PC-9 (cell line): ENCODE measurements around the gene CNGA4. TPM values are rescaled to one million over a fixed set of nuclear protein-coding genes. Genes with fewer than 3 reads are reported as not detected.

Source experiments
- BruUV-seq: library from RNA; stranded (reverse); fragments of 400-500 nt; replicated peaks from 2 replicates; lab custom pipeline; 2021; lab: Mats Ljungman, UMichigan
- CTCF ChIA-PET: fragments of 300-600 bp; sonication (Branson Sonifier 250); formaldehyde crosslinking; loops from one replicate; lab custom pipeline; 2022; ENCODE audit warnings: antibody characterized with exemption; lab: Charles Lee
- POLR2A ChIA-PET: fragments of 300-600 bp; sonication (Branson Sonifier 250); formaldehyde crosslinking; loops from one replicate; lab custom pipeline; 2022; ENCODE audit warnings: antibody characterized with exemption; ENCODE audit not compliant: unreplicated experiment; lab: Charles Lee
- DNase-seq, 2 experiments: peaks; one replicate each; pipeline versions ENCODE4 v3.0.0 to v3.0.0-alpha.2; 2015 to 2022; ENCODE audit warnings: mixed read lengths in 1 of 2
- H2AFZ ChIP-seq: fragments of 200-600 bp; sonication (generic); 2 replicates; pipeline ENCODE4 v1.8.1; 2017; ENCODE audit warnings: antibody characterized with exemption
- H3F3A ChIP-seq: fragments of 200-600 bp; sonication (generic); 2 replicates; pipeline ENCODE4 v1.8.1; 2017; ENCODE audit warnings: antibody characterized with exemption, mild to moderate bottlenecking, low read depth; ENCODE audit not compliant: insufficient read depth
- H3K27ac ChIP-seq: fragments of 200-600 bp; sonication (generic); 2 replicates; pipeline ENCODE4 v1.6.1; 2016; ENCODE audit warnings: mixed run types
- H3K27me3 ChIP-seq: fragments of 200-600 bp; sonication (generic); 2 replicates; pipeline ENCODE4 v1.6.1; 2016; ENCODE audit warnings: low read depth, mixed run types; ENCODE audit not compliant: insufficient read depth
- H3K36me3 ChIP-seq: fragments of 200-600 bp; sonication (generic); 2 replicates; pipeline ENCODE4 v1.6.1; 2016; ENCODE audit warnings: low read depth, mixed run types
- H3K4me1 ChIP-seq: fragments of 200-600 bp; sonication (generic); replicated peaks from 2 replicates; pipeline ENCODE4 v1.6.1; 2016; ENCODE audit warnings: mixed run types; ENCODE audit not compliant: insufficient read depth
- H3K4me2 ChIP-seq: fragments of 200-600 bp; sonication (generic); 2 replicates; pipeline ENCODE4 v1.6.1; 2017; ENCODE audit warnings: mixed run types
- H3K4me3 ChIP-seq: fragments of 200-600 bp; sonication (generic); 2 replicates; pipeline ENCODE4 v1.6.1; 2016; ENCODE audit warnings: mixed run types
- H3K79me2 ChIP-seq: fragments of 200-600 bp; sonication (generic); 2 replicates; pipeline ENCODE4 v1.6.1; 2017; ENCODE audit warnings: low read depth, mixed run types
- H3K9me2 ChIP-seq: fragments of 200-600 bp; sonication (generic); 2 replicates; pipeline ENCODE4 v1.8.1; 2017; ENCODE audit warnings: mild to moderate bottlenecking; ENCODE audit not compliant: insufficient read depth
- H3K9me3 ChIP-seq: fragments of 200-600 bp; sonication (generic); 2 replicates; pipeline ENCODE4 v1.8.1; 2016; ENCODE audit warnings: low read depth; ENCODE audit not compliant: insufficient read depth
- H4K20me1 ChIP-seq: fragments of 200-600 bp; sonication (generic); 2 replicates; pipeline ENCODE4 v1.8.1; 2017; ENCODE audit not compliant: insufficient read depth
- EZH2 ChIP-seq: fragments of 200-600 bp; sonication (generic); IDR thresholded peaks from 2 replicates; pipeline ENCODE4 v1.8.0; 2017; ENCODE audit warnings: antibody characterized with exemption, low read depth
- intact Hi-C: fragments of 100-400 bp; cut with micrococcal nuclease; formaldehyde crosslinking; loops from one replicate; pipeline ENCODE4 v1.10.0; 2022; ENCODE audit not compliant: unreplicated experiment
- total RNA-seq: library from RNA; stranded (reverse); gene quantifications from 2 replicates; pipeline ENCODE4 v1.2.3, GENCODE V29; 2021
- TF ChIP-seq, protein P1 (sequence below): fragments of 200-600 bp; sonication (generic); conservative IDR thresholded peaks from 2 replicates; pipeline ENCODE4 v1.6.1; 2017; ENCODE audit warnings: mixed run types, antibody characterized with exemption, mild to moderate bottlenecking, moderate library complexity

CNGA4 gene
- total RNA-seq, 1 experiment from 2014 or later: 0.20 TPM

- H3F3A ChIP-seq: no peaks in the 10 kb centered on the region
- no TSS peak for BruUV-seq
- H2AFZ ChIP-seq: no peak overlapping the region
- no peaks in the 10 kb centered on the region for H3K27me3 ChIP-seq
- H3K4me3 ChIP-seq: no peak overlapping the region
- H3K9me3 ChIP-seq: no peaks in the 10 kb centered on the region
- H3K36me3 ChIP-seq: no peaks in the 10 kb centered on the region
- TF ChIP-seq, protein P1, sequence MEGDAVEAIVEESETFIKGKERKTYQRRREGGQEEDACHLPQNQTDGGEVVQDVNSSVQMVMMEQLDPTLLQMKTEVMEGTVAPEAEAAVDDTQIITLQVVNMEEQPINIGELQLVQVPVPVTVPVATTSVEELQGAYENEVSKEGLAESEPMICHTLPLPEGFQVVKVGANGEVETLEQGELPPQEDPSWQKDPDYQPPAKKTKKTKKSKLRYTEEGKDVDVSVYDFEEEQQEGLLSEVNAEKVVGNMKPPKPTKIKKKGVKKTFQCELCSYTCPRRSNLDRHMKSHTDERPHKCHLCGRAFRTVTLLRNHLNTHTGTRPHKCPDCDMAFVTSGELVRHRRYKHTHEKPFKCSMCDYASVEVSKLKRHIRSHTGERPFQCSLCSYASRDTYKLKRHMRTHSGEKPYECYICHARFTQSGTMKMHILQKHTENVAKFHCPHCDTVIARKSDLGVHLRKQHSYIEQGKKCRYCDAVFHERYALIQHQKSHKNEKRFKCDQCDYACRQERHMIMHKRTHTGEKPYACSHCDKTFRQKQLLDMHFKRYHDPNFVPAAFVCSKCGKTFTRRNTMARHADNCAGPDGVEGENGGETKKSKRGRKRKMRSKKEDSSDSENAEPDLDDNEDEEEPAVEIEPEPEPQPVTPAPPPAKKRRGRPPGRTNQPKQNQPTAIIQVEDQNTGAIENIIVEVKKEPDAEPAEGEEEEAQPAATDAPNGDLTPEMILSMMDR: no peak
- TF ChIP-seq EZH2: no peak
- POLR2A ChIA-PET: no interaction called here
- no peaks in the 10 kb centered on the region for H3K4me1 ChIP-seq
- no peaks in the 10 kb centered on the region for H3K79me2 ChIP-seq
- H3K4me2 ChIP-seq: no peak overlapping the region
- intact Hi-C loops: no loop called here
- CTCF ChIA-PET: no interaction called here
- DNase-seq: no peak
- no peak overlapping the region for H3K27ac ChIP-seq
- H4K20me1 ChIP-seq: no peaks in the 10 kb centered on the region
- no peaks in the 10 kb centered on the region for H3K9me2 ChIP-seq
Observed at GRCh38 chr11:6196396-6196795, 42.5 kb upstream of the CNGA4 start.

DNA sequence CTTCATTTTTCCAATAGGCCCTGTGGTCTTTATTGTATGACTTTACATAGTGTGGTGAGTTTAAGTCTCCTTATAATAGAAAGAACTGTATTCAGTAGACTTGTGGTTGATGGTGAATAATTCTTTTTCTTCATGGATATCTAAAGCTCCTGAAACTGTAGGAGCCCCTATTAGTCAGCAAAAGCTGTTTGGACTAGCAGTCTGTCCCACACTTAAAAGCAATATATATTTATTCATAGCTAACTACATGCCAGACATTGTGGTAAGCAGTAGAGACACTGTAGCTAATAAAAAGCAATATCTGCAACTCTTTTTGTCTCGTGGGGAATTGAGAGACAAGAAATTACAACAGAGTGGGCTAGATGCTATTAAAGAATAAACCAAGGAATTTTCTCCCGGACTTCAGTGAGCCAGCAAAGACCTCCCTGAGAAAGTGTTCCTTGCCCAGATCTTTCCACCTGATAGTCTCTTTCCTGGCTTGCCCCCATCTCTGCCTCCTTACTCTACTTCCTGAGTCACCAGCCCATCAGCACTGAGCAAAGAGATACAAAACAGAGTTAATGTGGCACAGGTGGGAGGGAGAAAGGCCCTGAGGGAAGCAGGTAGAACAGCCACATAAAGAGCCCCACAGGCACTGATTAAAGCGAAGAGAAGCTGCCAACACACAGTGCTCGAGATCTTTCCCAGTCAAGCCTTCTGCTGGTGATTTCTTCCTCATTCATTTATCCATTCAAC, 41.3 kb upstream of the CNGA4 start:
- DNase-seq: no peak
- ChIA-PET CTCF (no interaction called here), POLR2A (no interaction called here)
- no peaks in the 10 kb centered on the region for H3K36me3 ChIP-seq
- H3K9me2 ChIP-seq: no peaks in the 10 kb centered on the region
- H3K79me2 ChIP-seq: no peaks in the 10 kb centered on the region
- TF ChIP-seq EZH2: no peak
- TF ChIP-seq, protein P1: no peak
- intact Hi-C loops: no loop called here
- H3K9me3 ChIP-seq: no peaks in the 10 kb centered on the region
- no peaks in the 10 kb centered on the region for H4K20me1 ChIP-seq
- no peak overlapping the region for H3K4me2 ChIP-seq
- H3K27me3 ChIP-seq: no peaks in the 10 kb centered on the region
- BruUV-seq: no TSS peak
- H3K4me1 ChIP-seq: no peaks in the 10 kb centered on the region
- no peaks in the 10 kb centered on the region for H3F3A ChIP-seq
- H3K4me3 ChIP-seq: no peak overlapping the region
- no peak overlapping the region for H3K27ac ChIP-seq
- H2AFZ ChIP-seq: no peak overlapping the region

DNA sequence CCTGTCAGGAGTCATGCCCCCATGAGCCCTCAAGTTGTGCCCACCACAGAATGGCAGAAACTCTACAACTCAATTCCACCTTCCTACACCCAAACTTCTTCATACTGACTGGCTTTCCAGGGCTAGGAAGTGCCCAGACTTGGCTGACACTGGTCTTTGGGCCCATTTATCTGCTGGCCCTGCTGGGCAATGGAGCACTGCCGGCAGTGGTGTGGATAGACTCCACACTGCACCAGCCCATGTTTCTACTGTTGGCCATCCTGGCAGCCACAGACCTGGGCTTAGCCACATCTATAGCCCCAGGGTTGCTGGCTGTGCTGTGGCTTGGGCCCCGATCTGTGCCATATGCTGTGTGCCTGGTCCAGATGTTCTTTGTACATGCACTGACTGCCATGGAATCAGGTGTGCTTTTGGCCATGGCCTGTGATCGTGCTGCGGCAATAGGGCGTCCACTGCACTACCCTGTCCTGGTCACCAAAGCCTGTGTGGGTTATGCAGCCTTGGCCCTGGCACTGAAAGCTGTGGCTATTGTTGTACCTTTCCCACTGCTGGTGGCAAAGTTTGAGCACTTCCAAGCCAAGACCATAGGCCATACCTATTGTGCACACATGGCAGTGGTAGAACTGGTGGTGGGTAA, 39.6 kb upstream of the CNGA4 start, which contains the start of gene OR52W1:
OR52W1 (plus strand) TSS at position 51 of the 637 bp plus-strand sequence; CDS start at position 51, 0 bp downstream.
- TF ChIP-seq, protein P1: no peak
- TF ChIP-seq EZH2: no peak
- no peaks in the 10 kb centered on the region for H3K4me1 ChIP-seq
- DNase-seq: no peak
- H4K20me1 ChIP-seq: no peaks in the 10 kb centered on the region
- H3K27ac ChIP-seq: no peak within 1 kb of the TSS
- H2AFZ ChIP-seq: no peak within 1 kb of the TSS
- no TSS peak for BruUV-seq
- H3K27me3 ChIP-seq: no peaks in the 10 kb centered on the region
- no peak within 1 kb of the TSS for H3K4me3 ChIP-seq
- H3K4me2 ChIP-seq: no peak within 1 kb of the TSS
- no peaks in the 10 kb centered on the region for H3K9me2 ChIP-seq
- intact Hi-C loops: no loop called here
- POLR2A ChIA-PET: no interaction called here
- H3K79me2 ChIP-seq: no peaks in the 10 kb centered on the region
- H3F3A ChIP-seq: no peaks in the 10 kb centered on the region
- H3K9me3 ChIP-seq: no peaks in the 10 kb centered on the region
- no peaks in the 10 kb centered on the region for H3K36me3 ChIP-seq
- CTCF ChIA-PET: no interaction called here
